ENCODE measurements around the gene UBXN7. TPM values are rescaled to one million over a fixed set of nuclear protein-coding genes. Genes with fewer than 3 reads are reported as not detected.

Gene UBXN7
- total and polyA plus RNA-seq, 2 of the 13 experiments (the other 11 are each of a cell fraction or from before 2014, with no cell fraction given), result 12.5 to 15.9 TPM

GRCh38 chr3:196344663-196345062 lies 87.6 kb downstream of the UBXN7 start:
- Histone ChIP-seq H3K9ac (ENCODE audit: insufficient read depth, low read depth, low read length) (no peak overlapping the region), H4K20me1 (ENCODE audit: insufficient read depth, low read length) (no peaks in the 10 kb centered on the region), H3K9me3 (ENCODE audit: low read length) (no peaks in the 10 kb centered on the region), H2AFZ (ENCODE audit: low read length) (no peak overlapping the region), H3K27ac (ENCODE audit: extremely low read length, insufficient read depth, low read length) (no peak overlapping the region), H3K36me3 (replicated peaks in 1 of 2; ENCODE audit: control insufficient read depth in 1 of 2, insufficient read depth in 2 of 2, low read length in 2 of 2) (peaks cover 0 to 3% of the 10 kb centered on the region in 2 experiments; a peak in 1 of 5 replicates), H3K4me1 (ENCODE audit: insufficient read depth, low read length) (peaks cover 28% of the 10 kb centered on the region), H3K79me2 (ENCODE audit: insufficient read depth, low read length) (no peaks in the 10 kb centered on the region), H3K27me3 (ENCODE audit: control insufficient read depth in 1 of 2, insufficient read depth in 2 of 2, low read length in 2 of 2) (no peaks in the 10 kb centered on the region), H3K4me2 (ENCODE audit: low read depth, low read length) (no peak overlapping the region), H3K4me3 (replicated peaks in 1 of 3; ENCODE audit: insufficient read depth in 1 of 3, low read depth in 2 of 3, low read length in 3 of 3) (no peak overlapping the region)
- WGBS (ENCODE audit: low lambda C conversion rate), result 97% methylated on average over 4 of the region's 4 CpGs
- DNase-seq (ENCODE audit: low spot score) (no peak), FAIRE-seq (no peak), ATAC-seq (no peak)
- intact Hi-C loops (cut with micrococcal nuclease; ENCODE audit: unreplicated experiment) (no loop called here), in situ Hi-C loops (cut with HindIII; ENCODE audit: extremely low pct_ligation_motif_present, low pct_unique_long_range_greater_than_20kb) (no loop called here)
- CTCF ChIA-PET (ENCODE audit: low intra/inter-chr PET ratio, low total read pairs), result no interaction called here
- POLR2A ChIA-PET, result no interaction called here
- BruUV-seq (replicated peaks), result no TSS peak
- TF ChIP-seq ERF (CRISPR knock-in tag; IDR thresholded peaks at IDR 0.05) (no peak), SRSF9 (IDR thresholded peaks at IDR 0.05; ENCODE audit: borderline replicate concordance, insufficient read depth, low read depth, low read length, poor library complexity, severe bottlenecking) (no peak), SAFB2 (CRISPR knock-in tag; IDR thresholded peaks at IDR 0.05; ENCODE audit: borderline replicate concordance, low read depth) (no peak), PHF21A (CRISPR knock-in tag; IDR thresholded peaks at IDR 0.05) (no peak), SMYD3 (CRISPR knock-in tag; IDR thresholded peaks at IDR 0.05) (no peak), ZFP90 (CRISPR knock-in tag; IDR thresholded peaks at IDR 0.05; ENCODE audit: borderline replicate concordance) (no peak), NPAS2 (CRISPR knock-in tag; IDR thresholded peaks at IDR 0.05; ENCODE audit: borderline replicate concordance) (no peak), PITX1 (CRISPR knock-in tag; IDR thresholded peaks at IDR 0.05) (no peak), THRA (CRISPR knock-in tag; IDR thresholded peaks at IDR 0.05; ENCODE audit: borderline replicate concordance) (no peak), EEA1 (CRISPR knock-in tag; IDR thresholded peaks at IDR 0.05; ENCODE audit: borderline replicate concordance) (no peak), PLSCR1 (CRISPR knock-in tag; IDR thresholded peaks at IDR 0.05; ENCODE audit: borderline replicate concordance) (no peak), SIN3A (IDR thresholded peaks at IDR 0.05; ENCODE audit: borderline replicate concordance, low read depth, low read length) (no peak), ZSCAN29 (CRISPR knock-in tag; conservative IDR thresholded peaks at IDR 0.05) (no peak), PRDM10 (CRISPR knock-in tag; IDR thresholded peaks at IDR 0.05; ENCODE audit: low read depth) (no peak), MAFG (CRISPR knock-in tag; IDR thresholded peaks at IDR 0.05) (no peak), SALL1 (CRISPR knock-in tag; IDR thresholded peaks at IDR 0.05) (no peak), CCAR2 (optimal IDR thresholded peaks at IDR 0.05; ENCODE audit: low read depth, low read length) (no peak), ZNF674 (CRISPR knock-in tag; IDR thresholded peaks at IDR 0.05; ENCODE audit: low read depth) (no peak)
